C4-2B (cell line): ENCODE results near the gene MAP9.

Source experiments
- CTCF ChIP-seq: fragments of 450-650 bp; conservative IDR thresholded peaks from 2 replicates; pipeline ENCODE4 v1.5.1; 2017; ENCODE audit warnings: mild to moderate bottlenecking
- ZFX ChIP-seq: fragments of 450-650 bp; IDR thresholded peaks from 2 replicates; pipeline ENCODE4 v1.6.1; 2017

GRCh38 chr4:155353923-155354540 is 22.7 kb downstream of the MAP9 start:
- peak; percentile 91 for TF ChIP-seq CTCF
- TF ChIP-seq ZFX, result no peak
